ENCODE measurements around the gene CHD5.

The CHD5 gene

GRCh38 chr1:6101826-6102531 is 78.1 kb downstream of the CHD5 start:
- TF ChIP-seq, protein P1, sequence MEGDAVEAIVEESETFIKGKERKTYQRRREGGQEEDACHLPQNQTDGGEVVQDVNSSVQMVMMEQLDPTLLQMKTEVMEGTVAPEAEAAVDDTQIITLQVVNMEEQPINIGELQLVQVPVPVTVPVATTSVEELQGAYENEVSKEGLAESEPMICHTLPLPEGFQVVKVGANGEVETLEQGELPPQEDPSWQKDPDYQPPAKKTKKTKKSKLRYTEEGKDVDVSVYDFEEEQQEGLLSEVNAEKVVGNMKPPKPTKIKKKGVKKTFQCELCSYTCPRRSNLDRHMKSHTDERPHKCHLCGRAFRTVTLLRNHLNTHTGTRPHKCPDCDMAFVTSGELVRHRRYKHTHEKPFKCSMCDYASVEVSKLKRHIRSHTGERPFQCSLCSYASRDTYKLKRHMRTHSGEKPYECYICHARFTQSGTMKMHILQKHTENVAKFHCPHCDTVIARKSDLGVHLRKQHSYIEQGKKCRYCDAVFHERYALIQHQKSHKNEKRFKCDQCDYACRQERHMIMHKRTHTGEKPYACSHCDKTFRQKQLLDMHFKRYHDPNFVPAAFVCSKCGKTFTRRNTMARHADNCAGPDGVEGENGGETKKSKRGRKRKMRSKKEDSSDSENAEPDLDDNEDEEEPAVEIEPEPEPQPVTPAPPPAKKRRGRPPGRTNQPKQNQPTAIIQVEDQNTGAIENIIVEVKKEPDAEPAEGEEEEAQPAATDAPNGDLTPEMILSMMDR (IDR thresholded peaks at IDR 0.05): no peak

DNA sequence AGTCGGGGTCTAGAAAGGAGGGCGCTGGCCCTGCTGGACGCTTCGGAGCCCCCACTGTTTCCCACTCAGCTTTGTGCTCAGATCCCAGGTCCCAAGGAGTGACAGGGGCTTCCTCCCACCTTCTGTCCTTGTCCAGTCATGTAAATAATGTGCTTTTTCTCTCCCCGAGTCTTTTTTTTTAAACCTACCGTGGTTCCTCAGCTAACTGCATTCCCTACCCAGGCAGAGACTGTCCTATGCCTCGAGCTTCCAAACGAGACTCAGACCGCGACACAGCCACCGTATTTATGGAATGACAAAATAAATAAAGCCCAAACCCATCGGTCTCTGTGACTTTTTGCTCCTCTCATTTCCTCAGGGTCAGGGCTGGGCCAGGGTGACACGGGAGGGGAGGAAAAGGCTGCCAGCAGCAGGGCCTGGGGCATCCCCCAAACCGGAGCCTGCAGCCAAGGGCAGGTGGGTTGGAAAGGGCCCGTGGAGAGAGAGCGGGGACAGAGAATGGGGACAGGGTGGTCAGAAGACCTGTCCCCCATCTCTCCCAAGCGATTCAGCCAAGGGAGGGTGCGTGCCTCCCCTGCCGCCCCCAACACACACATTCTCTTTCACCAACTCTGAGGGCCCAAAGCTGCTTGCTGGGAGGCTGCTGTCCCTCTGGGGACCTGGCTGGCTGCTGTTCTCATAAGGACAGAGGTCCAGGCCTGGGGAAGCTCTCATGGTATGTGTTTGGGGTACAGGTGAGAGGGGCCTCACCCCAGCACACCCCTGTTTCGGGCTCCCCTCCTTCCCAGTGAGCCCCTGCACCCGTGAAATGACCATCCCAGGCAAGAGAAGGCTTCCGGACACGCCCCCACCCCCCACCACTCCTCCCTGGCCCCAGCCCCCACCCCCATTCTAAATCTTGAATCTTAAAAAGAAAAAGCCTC is 79.0 kb downstream of the CHD5 start:
- TF ChIP-seq, protein P1 (IDR thresholded peaks at IDR 0.05): no peak

GRCh38 chr1:6099787-6100765 is 80.0 kb downstream of the CHD5 start:
- TF ChIP-seq, protein P1 (IDR thresholded peaks at IDR 0.05): no peak

DNA sequence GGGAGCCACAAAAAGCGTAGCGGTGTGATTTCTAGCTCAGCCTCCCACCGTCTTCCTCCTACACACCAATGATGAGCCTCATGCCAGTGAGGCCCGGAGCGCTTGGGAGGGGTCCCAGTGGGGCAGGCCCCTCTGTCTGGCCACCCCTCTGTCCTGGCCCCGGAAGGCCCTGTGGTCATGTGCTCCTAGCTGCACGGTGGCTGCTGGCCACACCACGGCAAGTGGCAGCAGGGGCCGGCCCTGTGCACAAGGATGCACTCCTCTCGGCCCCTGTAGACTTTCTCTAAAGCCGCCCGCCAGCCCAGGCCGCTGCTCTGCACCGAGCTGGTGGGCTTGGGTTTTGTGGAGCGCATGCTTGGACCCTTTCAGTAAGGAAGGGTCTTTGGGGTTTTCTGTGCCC is 80.8 kb downstream of the CHD5 start:
- TF ChIP-seq, protein P1 (IDR thresholded peaks at IDR 0.05): no peak

- TF ChIP-seq, protein P1 (IDR thresholded peaks at IDR 0.05): no peak
Observed at GRCh38 chr1:6098303-6099215, 81.6 kb downstream of the CHD5 start.

DNA sequence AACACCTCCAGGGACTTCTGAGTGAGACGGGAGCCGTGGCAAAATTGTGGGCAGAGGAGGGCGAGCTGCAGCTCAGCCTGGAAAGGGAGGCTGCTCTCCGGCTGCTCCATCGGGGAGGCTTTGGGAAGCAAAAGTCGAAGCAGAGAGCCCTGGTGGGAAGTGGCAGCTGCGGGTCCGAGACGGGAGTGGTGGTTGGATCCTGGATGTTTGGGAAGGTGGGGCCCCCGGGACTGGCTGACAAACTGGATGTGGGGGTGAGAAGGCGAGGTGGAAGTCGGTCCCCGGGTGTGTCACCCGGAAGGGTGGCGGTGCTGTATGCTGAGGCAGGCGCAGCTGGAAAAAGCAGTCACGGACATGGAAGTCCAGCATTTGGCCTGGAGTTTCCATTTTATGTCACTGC is 82.3 kb downstream of the CHD5 start:
- TF ChIP-seq, protein P1 (IDR thresholded peaks at IDR 0.05): no peak

Measured in LNCAP (cell line).